ENCODE data around the gene MAP1S.

The MAP1S gene

DNA sequence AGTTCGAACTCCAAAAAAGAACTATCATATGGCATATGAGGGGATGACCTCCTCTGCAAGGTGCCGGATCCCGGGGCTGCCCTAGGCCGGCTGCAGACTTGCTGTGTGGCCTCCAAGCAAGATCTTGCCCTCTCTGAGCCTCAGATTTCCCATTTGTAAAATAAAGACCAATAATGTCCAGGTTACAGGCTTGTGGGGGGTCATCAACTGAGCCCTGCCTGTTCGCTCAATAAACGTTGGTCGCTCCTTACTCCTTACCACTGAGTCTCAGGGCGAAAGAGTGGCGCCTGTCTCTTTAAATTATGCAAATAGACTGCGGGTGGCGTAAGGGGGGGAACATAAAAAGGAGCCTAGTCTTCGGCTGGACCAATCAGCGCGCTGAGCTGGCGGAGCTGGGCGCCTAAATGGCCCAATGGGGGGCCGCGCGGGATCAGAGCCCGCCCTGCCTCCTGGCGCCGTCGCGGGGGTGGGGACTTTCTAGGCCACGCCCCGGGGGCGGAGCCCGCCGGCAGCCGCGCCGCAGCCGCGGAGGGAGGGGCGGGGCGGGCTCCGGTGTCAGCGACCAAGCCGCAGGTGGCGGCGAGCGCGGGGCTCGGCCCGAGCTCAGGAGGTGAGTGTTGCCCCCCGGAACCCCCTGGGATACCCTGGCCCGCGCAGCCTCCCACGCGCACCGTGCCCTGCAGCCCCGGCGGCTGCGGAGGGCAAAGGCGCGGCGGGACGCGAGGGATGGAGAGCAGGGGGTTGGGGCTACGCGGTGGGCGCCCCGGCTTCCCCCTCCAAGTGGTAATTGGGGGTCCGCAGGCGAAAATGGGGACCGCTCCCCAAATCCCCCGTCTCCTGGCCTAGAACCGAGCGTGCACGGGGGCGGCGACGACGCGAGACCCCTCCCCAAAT is 28.2 kb downstream of the MAP1S start:
- no peaks in the 10 kb centered on the region for H3K4me1 ChIP-seq (ENCODE audit: control insufficient read depth, low read depth, low read length)
- H3K4me3 ChIP-seq (ENCODE audit: low read length) = peak overlapping the region; percentile 64
- no peaks in the 10 kb centered on the region for H3K36me3 ChIP-seq (ENCODE audit: control insufficient read depth, low read depth, low read length)
- H3K27ac ChIP-seq (ENCODE audit: low read length) = no peak overlapping the region
- H3K9ac ChIP-seq (ENCODE audit: low read length) = peak overlapping the region; percentile 14
- H3K9me3 ChIP-seq (ENCODE audit: control insufficient read depth, low read depth, low read length) = no peaks in the 10 kb centered on the region
- no peaks in the 10 kb centered on the region for H3K27me3 ChIP-seq (ENCODE audit: control insufficient read depth, insufficient read depth, low read length)

DNA sequence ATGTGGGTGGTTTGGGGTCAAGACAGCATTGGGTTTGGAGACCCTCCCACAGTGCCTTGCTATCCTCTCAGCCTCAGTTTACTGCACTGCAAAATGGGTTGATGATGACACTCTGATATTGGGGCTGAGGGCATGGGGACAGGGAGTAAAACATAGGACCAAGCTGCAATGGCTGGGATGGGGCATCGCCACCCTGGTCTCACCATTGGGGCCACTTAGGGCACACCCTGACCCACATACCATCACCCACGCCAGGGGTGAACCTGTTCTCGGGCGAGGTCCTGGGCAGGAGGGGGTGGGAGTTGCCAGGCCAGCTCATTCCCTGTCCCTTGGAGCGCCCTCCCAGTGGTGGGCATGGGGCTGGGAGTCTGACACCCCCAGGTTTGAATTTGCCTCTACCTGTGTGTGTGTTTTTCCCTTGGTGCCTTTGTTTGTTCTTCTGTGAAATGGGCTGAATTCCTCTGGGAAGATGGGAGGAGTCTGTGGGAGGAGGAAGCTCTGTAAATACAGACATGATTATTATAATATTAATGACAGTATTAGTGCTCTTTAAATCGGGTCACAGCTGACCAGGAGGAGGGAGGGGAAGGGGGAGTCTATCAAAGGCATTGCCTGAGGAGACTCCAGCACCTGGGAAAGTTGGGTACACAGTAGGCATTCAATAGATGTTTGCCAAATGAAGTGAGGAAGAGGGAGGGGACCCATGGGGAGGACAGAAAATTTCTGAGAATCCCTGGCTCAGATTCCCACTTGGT is 29.8 kb downstream of the MAP1S start:
- Histone ChIP-seq H3K27ac (ENCODE audit: low read length) (no peak overlapping the region), H3K9ac (ENCODE audit: low read length) (no peak overlapping the region), H3K27me3 (ENCODE audit: control insufficient read depth, insufficient read depth, low read length) (no peaks in the 10 kb centered on the region), H3K4me1 (ENCODE audit: control insufficient read depth, low read depth, low read length) (no peaks in the 10 kb centered on the region), H3K9me3 (ENCODE audit: control insufficient read depth, low read depth, low read length) (no peaks in the 10 kb centered on the region), H3K36me3 (ENCODE audit: control insufficient read depth, low read depth, low read length) (no peaks in the 10 kb centered on the region), H3K4me3 (ENCODE audit: low read length) (no peak overlapping the region)

DNA sequence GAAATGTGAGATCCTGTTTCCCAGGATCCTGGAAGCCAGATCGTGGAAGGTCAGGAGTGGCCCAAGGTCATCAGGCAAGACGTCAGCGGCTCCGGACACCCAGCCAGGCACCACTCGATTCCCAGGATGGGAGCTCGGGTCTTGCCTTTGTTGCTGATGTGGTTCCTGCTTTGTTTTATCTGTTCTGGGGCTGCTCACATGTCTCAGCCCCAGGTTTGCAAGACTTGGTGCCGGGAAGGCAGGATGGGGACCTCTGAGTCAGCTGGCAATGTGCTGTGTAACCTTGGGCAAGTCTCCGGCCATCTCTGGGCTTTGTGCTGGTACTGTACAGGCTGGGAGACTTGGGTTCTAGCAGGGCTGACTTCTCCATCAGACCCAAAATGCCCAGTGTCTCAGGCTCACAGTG is 30.6 kb downstream of the MAP1S start:
- Histone ChIP-seq H3K27me3 (ENCODE audit: control insufficient read depth, insufficient read depth, low read length) (no peaks in the 10 kb centered on the region), H3K4me1 (ENCODE audit: control insufficient read depth, low read depth, low read length) (no peaks in the 10 kb centered on the region), H3K27ac (ENCODE audit: low read length) (no peak overlapping the region), H3K9me3 (ENCODE audit: control insufficient read depth, low read depth, low read length) (no peaks in the 10 kb centered on the region), H3K4me3 (ENCODE audit: low read length) (no peak overlapping the region), H3K36me3 (ENCODE audit: control insufficient read depth, low read depth, low read length) (no peaks in the 10 kb centered on the region), H3K9ac (ENCODE audit: low read length) (no peak overlapping the region)

DNA sequence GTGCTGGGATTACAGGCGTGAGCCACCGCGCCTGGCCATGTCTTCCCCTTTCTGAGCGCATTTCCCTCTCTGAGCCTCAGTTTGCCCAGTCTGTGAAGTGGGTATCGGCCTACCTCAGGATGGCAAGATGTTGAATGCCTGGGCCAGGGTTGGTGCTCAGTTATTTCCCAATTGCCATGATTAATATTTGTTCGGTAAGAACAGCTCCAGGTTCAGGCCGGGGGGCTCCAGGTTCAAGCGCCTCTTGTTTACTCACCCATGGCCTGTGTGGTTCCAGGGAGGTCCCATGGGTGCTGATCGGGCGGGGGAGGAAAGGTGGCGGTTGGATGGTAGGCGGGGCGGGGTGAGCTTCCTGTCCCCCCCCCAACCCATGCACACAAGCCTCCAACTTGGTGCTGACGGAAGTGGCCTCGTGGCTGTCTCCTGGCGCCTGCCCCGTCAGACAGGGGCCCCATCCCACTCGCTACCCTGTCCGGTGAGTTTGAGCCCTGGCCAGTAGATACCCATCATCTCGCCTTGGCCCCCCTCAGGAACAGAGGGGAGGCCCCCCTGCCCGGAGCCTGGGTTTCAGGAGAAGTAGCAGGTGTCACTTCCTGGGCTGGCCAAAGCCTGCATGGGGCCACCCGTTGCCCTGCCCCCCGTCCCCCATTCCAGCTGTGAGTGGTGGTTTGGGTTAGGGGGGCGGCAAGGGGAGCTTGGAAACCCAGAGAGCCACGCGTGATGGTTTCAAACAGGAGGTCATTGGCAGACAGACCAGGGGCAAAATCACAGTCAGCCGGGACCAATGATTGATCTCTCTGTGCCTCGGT is 32.0 kb downstream of the MAP1S start, which contains the start of gene FCHO1:
Gene FCHO1 (plus strand): TSS at position 375 of the 809 bp plus-strand sequence. CDS start 3,688 bp downstream, outside the sequence.
- peaks cover 7% of the 10 kb centered on the region for H3K4me1 ChIP-seq (ENCODE audit: control insufficient read depth, low read depth, low read length)
- H3K27me3 ChIP-seq (ENCODE audit: control insufficient read depth, insufficient read depth, low read length) = no peaks in the 10 kb centered on the region
- H3K27ac ChIP-seq (ENCODE audit: low read length) = no peak within 1 kb of the TSS
- no peak within 1 kb of the TSS for H3K9ac ChIP-seq (ENCODE audit: low read length)
- no peak within 1 kb of the TSS for H3K4me3 ChIP-seq (ENCODE audit: low read length)
- H3K9me3 ChIP-seq (ENCODE audit: control insufficient read depth, low read depth, low read length) = no peaks in the 10 kb centered on the region
- H3K36me3 ChIP-seq (ENCODE audit: control insufficient read depth, low read depth, low read length) = no peaks in the 10 kb centered on the region

DNA sequence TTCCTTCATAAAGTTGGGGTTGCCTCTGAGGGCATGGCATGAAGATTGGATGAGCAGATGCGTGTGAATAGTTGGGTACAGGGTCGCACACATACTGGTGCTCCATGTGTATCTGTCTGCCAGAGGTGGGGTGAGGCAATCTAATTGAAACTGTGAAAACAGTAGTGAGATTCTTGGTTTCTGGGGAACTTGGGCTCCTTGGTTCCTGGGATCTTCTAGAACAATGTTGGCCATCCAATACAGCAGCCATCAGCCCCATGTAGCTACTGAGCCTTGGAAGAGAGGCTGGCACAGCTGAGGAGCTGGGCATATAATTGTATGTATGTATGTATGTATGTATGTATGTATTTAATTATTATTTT is 32.6 kb downstream of the MAP1S start:
- Histone ChIP-seq H3K9me3 (ENCODE audit: control insufficient read depth, low read depth, low read length) (no peaks in the 10 kb centered on the region), H3K27ac (ENCODE audit: low read length) (no peak overlapping the region), H3K4me1 (ENCODE audit: control insufficient read depth, low read depth, low read length) (peaks cover 7% of the 10 kb centered on the region), H3K9ac (ENCODE audit: low read length) (no peak overlapping the region), H3K4me3 (ENCODE audit: low read length) (no peak overlapping the region), H3K27me3 (ENCODE audit: control insufficient read depth, insufficient read depth, low read length) (no peaks in the 10 kb centered on the region), H3K36me3 (ENCODE audit: control insufficient read depth, low read depth, low read length) (no peaks in the 10 kb centered on the region)

DNA sequence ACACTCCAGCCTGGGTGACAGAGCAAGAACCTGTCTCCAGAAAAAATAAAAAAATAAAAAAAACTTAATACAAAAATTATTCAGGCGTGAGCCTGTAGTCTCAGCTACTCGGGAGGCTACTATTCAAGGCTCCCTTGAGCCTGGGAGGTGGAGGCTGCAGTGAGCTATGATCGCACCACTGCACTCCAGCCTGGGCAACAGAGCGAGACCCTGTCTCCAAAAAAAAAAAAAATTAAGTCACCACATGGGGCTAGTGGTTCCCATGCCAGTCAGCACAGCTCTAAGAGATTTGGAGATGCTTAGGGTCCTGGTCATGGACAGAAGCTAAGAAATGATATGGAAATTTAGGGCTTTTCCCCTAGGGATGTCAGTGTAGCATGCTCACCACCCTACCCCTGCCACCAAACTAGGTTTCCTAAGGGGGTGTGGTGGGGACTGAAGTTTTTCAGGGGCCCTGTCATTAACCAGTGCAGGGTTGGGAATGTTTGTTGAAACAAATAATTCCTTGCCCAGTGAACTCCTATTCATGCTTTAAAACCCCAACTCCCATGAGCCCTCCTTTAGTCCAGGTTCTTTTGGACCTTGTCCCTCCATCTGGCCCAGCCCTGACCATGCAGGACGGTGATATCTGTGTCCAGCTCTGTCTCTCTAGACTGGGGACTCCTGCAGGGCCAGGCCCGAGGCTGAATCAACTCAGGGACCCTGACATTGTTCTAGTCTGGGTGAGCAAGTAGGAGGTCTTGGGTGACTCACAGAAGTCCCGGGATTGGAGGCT is 33.8 kb downstream of the MAP1S start:
- Histone ChIP-seq H3K4me3 (ENCODE audit: low read length) (no peak overlapping the region), H3K4me1 (ENCODE audit: control insufficient read depth, low read depth, low read length) (peaks cover 7% of the 10 kb centered on the region), H3K9me3 (ENCODE audit: control insufficient read depth, low read depth, low read length) (no peaks in the 10 kb centered on the region), H3K9ac (ENCODE audit: low read length) (no peak overlapping the region), H3K27ac (ENCODE audit: low read length) (no peak overlapping the region), H3K36me3 (ENCODE audit: control insufficient read depth, low read depth, low read length) (no peaks in the 10 kb centered on the region), H3K27me3 (ENCODE audit: control insufficient read depth, insufficient read depth, low read length) (no peaks in the 10 kb centered on the region)

DNA sequence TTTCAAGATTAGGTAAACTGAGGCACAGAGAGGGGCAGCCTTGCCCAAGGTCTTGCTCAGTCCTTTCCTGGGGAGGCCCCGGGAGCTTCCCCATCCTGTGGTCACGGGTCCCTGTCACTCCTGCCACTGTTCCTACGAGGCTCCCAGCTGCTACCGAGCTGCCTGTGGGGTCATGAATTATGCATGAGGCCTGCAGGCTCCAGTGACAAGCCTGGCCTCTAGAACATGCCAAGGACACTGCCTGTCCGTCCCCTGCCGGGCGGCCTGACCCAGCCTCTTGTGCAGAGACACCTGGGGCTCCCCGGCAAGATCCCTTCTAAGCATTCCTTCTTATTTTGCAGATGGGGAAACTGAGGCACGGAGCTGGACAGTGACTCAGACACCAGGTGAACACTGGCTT is 34.7 kb downstream of the MAP1S start:
- H3K9me3 ChIP-seq (ENCODE audit: control insufficient read depth, low read depth, low read length) = no peaks in the 10 kb centered on the region
- peaks cover 7% of the 10 kb centered on the region for H3K4me1 ChIP-seq (ENCODE audit: control insufficient read depth, low read depth, low read length)
- H3K4me3 ChIP-seq (ENCODE audit: low read length) = no peak overlapping the region
- H3K27me3 ChIP-seq (ENCODE audit: control insufficient read depth, insufficient read depth, low read length) = no peaks in the 10 kb centered on the region
- H3K27ac ChIP-seq (ENCODE audit: low read length) = no peak overlapping the region
- H3K9ac ChIP-seq (ENCODE audit: low read length) = no peak overlapping the region
- H3K36me3 ChIP-seq (ENCODE audit: control insufficient read depth, low read depth, low read length) = no peaks in the 10 kb centered on the region

DNA sequence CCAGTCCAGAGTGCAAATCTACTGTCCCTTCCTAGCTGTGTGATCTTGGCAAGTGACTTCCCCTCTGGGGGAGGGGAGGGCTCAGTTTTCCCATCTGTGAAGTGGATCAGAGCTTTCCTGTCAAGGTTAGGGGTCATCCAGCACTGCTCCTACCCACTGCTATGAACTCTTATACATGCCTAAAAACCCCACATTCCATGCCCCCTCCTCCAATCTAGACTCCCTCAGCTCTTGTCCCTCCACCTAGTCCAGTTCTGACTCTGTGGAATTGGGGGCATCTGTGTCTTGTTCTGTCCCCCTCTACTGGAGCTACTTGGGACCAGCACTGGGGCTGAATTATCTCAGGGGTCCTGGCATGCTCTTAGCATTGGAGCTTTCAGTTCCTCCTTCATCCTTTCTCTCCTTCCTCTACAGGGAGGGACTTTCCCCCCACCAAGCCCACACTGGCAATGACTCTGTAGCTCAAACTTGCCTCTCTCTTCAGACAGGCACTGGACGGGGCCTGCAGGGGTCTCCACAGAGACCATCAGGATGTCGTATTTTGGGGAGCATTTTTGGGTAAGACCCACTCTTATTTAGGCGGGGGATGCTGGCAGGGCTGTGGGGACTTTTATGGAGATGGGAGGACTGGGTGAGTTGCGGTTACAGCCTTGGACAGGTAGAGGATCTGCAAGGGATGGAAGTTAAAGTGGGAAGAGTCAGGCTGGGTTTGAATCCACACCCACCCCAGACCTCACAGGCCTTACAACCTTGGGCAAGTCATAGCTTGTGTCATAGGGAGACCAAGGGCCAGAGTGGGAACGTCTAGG is 35.6 kb downstream of the MAP1S start:
- H3K9ac ChIP-seq (ENCODE audit: low read length) = no peak overlapping the region
- H3K4me3 ChIP-seq (ENCODE audit: low read length) = no peak overlapping the region
- H3K9me3 ChIP-seq (ENCODE audit: control insufficient read depth, low read depth, low read length) = no peaks in the 10 kb centered on the region
- no peaks in the 10 kb centered on the region for H3K27me3 ChIP-seq (ENCODE audit: control insufficient read depth, insufficient read depth, low read length)
- peaks cover 7% of the 10 kb centered on the region for H3K4me1 ChIP-seq (ENCODE audit: control insufficient read depth, low read depth, low read length)
- H3K27ac ChIP-seq (ENCODE audit: low read length) = no peak overlapping the region
- H3K36me3 ChIP-seq (ENCODE audit: control insufficient read depth, low read depth, low read length) = no peaks in the 10 kb centered on the region

DNA sequence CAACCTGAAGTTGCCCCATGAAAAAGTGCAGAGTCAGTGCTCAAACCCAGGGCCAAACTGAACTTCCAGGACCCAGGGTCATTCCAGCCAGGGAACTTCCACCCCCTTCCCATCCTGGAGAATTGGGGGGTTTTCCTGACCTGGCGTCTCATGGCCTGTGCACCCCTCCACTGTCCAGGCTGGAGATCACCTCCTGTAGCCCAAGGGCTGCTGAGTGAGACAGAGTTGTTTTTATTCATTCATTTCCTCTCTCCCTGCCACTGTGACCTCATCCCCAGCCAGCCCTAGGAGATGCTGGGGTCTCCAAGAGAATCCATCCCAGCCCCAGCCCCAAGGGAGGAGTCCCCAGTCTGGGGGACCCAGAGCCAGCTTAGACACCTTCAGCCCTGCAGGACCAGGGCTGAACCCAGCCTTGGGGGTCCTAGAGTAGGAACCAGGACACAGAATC is 36.2 kb downstream of the MAP1S start:
- Histone ChIP-seq H3K4me1 (ENCODE audit: control insufficient read depth, low read depth, low read length) (peaks cover 7% of the 10 kb centered on the region), H3K27me3 (ENCODE audit: control insufficient read depth, insufficient read depth, low read length) (no peaks in the 10 kb centered on the region), H3K4me3 (ENCODE audit: low read length) (no peak overlapping the region), H3K36me3 (ENCODE audit: control insufficient read depth, low read depth, low read length) (no peaks in the 10 kb centered on the region), H3K9ac (ENCODE audit: low read length) (no peak overlapping the region), H3K27ac (ENCODE audit: low read length) (peak overlapping the region; percentile 17), H3K9me3 (ENCODE audit: control insufficient read depth, low read depth, low read length) (no peaks in the 10 kb centered on the region)

DNA sequence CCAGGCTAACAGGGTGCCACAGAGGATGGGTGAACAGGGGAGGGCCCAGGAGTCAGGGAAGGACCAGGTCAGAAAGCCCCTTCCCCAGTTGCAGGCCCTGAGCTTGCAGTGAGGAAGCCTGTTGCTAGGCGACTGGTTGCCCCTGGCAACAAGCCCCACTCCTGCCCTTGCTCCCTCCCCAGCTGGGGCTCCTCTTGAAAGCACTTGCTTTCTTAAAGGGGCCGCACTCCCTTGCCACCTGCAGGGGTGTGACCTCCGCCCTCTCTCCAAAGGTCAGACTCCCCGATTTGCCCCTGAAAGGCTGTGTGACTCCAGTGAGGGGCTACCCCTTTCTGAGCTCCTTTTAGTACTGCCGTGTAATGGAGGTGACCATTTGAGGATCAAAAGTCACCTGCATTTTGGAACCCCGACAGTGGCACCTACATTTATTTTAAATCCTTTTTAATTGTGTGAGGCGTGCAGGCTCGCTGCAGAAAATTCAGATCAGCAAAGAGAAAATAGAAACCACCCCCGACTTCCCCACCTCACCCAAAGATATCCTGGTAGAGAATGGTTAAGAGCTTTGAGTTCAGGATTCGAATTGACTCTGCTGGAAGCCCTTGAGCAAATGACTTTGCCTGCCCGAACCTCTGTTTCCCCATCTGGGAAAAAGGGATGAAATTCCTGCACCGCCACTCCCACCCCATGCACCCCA is 36.8 kb downstream of the MAP1S start:
- no peak overlapping the region for H3K4me3 ChIP-seq (ENCODE audit: low read length)
- H3K4me1 ChIP-seq (ENCODE audit: control insufficient read depth, low read depth, low read length) = peaks cover 7% of the 10 kb centered on the region
- no peaks in the 10 kb centered on the region for H3K27me3 ChIP-seq (ENCODE audit: control insufficient read depth, insufficient read depth, low read length)
- H3K9ac ChIP-seq (ENCODE audit: low read length) = no peak overlapping the region
- H3K9me3 ChIP-seq (ENCODE audit: control insufficient read depth, low read depth, low read length) = no peaks in the 10 kb centered on the region
- H3K27ac ChIP-seq (ENCODE audit: low read length) = peak overlapping the region; percentile 17
- H3K36me3 ChIP-seq (ENCODE audit: control insufficient read depth, low read depth, low read length) = no peaks in the 10 kb centered on the region

All from iPS-18a (cell line).